Nephron (organoid): ENCODE measurements around the gene MRPL10.

ENCODE experiments used
- H3K27ac Mint-ChIP-seq, 3 experiments: 2 replicates each; pipeline ENCODE4 v1.8.0; 2020; ENCODE audit warnings: mixed read lengths in 3 of 3, mild to moderate bottlenecking in 2 of 3, moderate library complexity in 1 of 3
- H3K27me3 Mint-ChIP-seq: 2 replicates; pipeline ENCODE4 v1.8.0; 2021; ENCODE audit warnings: low read depth, mild to moderate bottlenecking, moderate library complexity, mixed read lengths
- H3K36me3 Mint-ChIP-seq: 2 replicates; pipeline ENCODE4 v1.8.0; 2020; ENCODE audit warnings: low read depth, mixed read lengths
- H3K4me1 Mint-ChIP-seq: 2 replicates; pipeline ENCODE4 v1.8.0; 2020; ENCODE audit warnings: mixed read lengths
- H3K4me3 Mint-ChIP-seq, 3 experiments: 2 replicates each; pipeline ENCODE4 v1.8.0; 2020; ENCODE audit warnings: mild to moderate bottlenecking in 3 of 3, mixed read lengths in 3 of 3, moderate library complexity in 2 of 3
- H3K9me3 Mint-ChIP-seq: 2 replicates; pipeline ENCODE4 v1.8.0; 2020; ENCODE audit warnings: mixed read lengths
- CTCF ChIP-seq, 3 experiments: fragments of 200-600 bp; sonication (generic); IDR thresholded peaks; one replicate each; pipeline ENCODE4 v1.5.0; 2021; ENCODE audit warnings: antibody characterized with exemption in 3 of 3; ENCODE audit not compliant: unreplicated experiment in 3 of 3

The MRPL10 gene

GRCh38 chr17:47802341-47803022 is 28.9 kb downstream of the MRPL10 start:
- Mint-ChIP-seq H3K27me3 (peaks cover 40% of the 10 kb centered on the region), H3K36me3 (no peaks in the 10 kb centered on the region), H3K27ac (no peak overlapping the region), H3K4me1 (peaks cover 10% of the 10 kb centered on the region), H3K9me3 (no peaks in the 10 kb centered on the region), H3K4me3 (no peak overlapping the region)
- TF ChIP-seq CTCF (IDR thresholded peaks at IDR 0.05; ENCODE audit: unreplicated experiment in 3 of 3), result peak; percentile 50 to 62 (median 61)

GRCh38 chr17:47801906-47802305 is 29.4 kb downstream of the MRPL10 start:
- TF ChIP-seq CTCF (IDR thresholded peaks at IDR 0.05; ENCODE audit: unreplicated experiment in 3 of 3), result no peak
- peaks cover 42% of the 10 kb centered on the region for H3K27me3 Mint-ChIP-seq
- no peak overlapping the region for H3K4me3 Mint-ChIP-seq
- H3K36me3 Mint-ChIP-seq, result no peaks in the 10 kb centered on the region
- H3K27ac Mint-ChIP-seq, result no peak overlapping the region
- peaks cover 10% of the 10 kb centered on the region for H3K4me1 Mint-ChIP-seq
- H3K9me3 Mint-ChIP-seq, result no peaks in the 10 kb centered on the region

- Mint-ChIP-seq H3K27me3 (peaks cover 42% of the 10 kb centered on the region), H3K36me3 (no peaks in the 10 kb centered on the region), H3K4me3 (no peak overlapping the region), H3K27ac (no peak overlapping the region), H3K4me1 (peaks cover 10% of the 10 kb centered on the region), H3K9me3 (no peaks in the 10 kb centered on the region)
- no peak for TF ChIP-seq CTCF (IDR thresholded peaks at IDR 0.05; ENCODE audit: unreplicated experiment in 3 of 3)
These were observed 30.1 kb downstream of the MRPL10 start for GRCh38 chr17:47801176-47801765.

GRCh38 chr17:47800686-47801085 is 30.7 kb downstream of the MRPL10 start:
- H3K36me3 Mint-ChIP-seq, result no peaks in the 10 kb centered on the region
- no peak overlapping the region for H3K27ac Mint-ChIP-seq
- TF ChIP-seq CTCF (IDR thresholded peaks at IDR 0.05; ENCODE audit: unreplicated experiment in 3 of 3), result no peak
- H3K27me3 Mint-ChIP-seq, result peaks cover 47% of the 10 kb centered on the region
- H3K4me1 Mint-ChIP-seq, result peaks cover 5% of the 10 kb centered on the region
- no peaks in the 10 kb centered on the region for H3K9me3 Mint-ChIP-seq
- H3K4me3 Mint-ChIP-seq, result no peak overlapping the region

- Mint-ChIP-seq H3K9me3 (no peaks in the 10 kb centered on the region), H3K36me3 (no peaks in the 10 kb centered on the region), H3K27me3 (peaks cover 57% of the 10 kb centered on the region), H3K4me3 (no peak overlapping the region), H3K27ac (no peak overlapping the region), H3K4me1 (no peaks in the 10 kb centered on the region)
- no peak for TF ChIP-seq CTCF (IDR thresholded peaks at IDR 0.05; ENCODE audit: unreplicated experiment in 3 of 3)
These were observed 33.5 kb downstream of the MRPL10 start for GRCh38 chr17:47797797-47798196.

GRCh38 chr17:47792979-47793378 is 38.4 kb downstream of the MRPL10 start:
- H3K27ac Mint-ChIP-seq, result no peak overlapping the region
- H3K27me3 Mint-ChIP-seq, result peaks cover 87% of the 10 kb centered on the region
- H3K36me3 Mint-ChIP-seq, result no peaks in the 10 kb centered on the region
- H3K4me1 Mint-ChIP-seq, result no peaks in the 10 kb centered on the region
- no peak for TF ChIP-seq CTCF (IDR thresholded peaks at IDR 0.05; ENCODE audit: unreplicated experiment in 3 of 3)
- no peak overlapping the region for H3K4me3 Mint-ChIP-seq
- H3K9me3 Mint-ChIP-seq, result no peaks in the 10 kb centered on the region
